T-cell (primary cell): ENCODE measurements around the gene MLXIP. TPM values are rescaled to one million over a fixed set of nuclear protein-coding genes. Genes with fewer than 3 reads are reported as not detected.
"Not testable (repeated sequence)": the region's sequence is repeated elsewhere in the genome, so short reads cannot be mapped to it uniquely, and the experiment has no call there.

Experiments used
- ATAC-seq, 4 experiments: fragments of 200-7000 bp in 3 of 4; fragments of 150-1000 bp in 1 of 4; cut with Tn5 transposase; replicated peaks in 1 of 4; 1 replicate in 3 of 4; 2 replicates in 1 of 4; pipeline ENCODE4 v1.10.0; 2021; ENCODE audit warnings: moderate library complexity in 3 of 4, mild to moderate bottlenecking in 2 of 4, moderate number of reproducible peaks in 1 of 4
- CTCF ChIA-PET, 2 donors: fragments of 300-600 bp; sonication (Branson Sonifier 250); formaldehyde crosslinking; loops; one replicate each; lab custom pipeline; 2022; ENCODE audit warnings: antibody characterized with exemption in 2 of 2; lab: Charles Lee
- POLR2A ChIA-PET, 2 donors: fragments of 300-600 bp; sonication (Branson Sonifier 250); formaldehyde crosslinking; loops; one replicate each; lab custom pipeline; 2022; ENCODE audit warnings: antibody characterized with exemption in 2 of 2; lab: Charles Lee
- DNase-seq, 35 experiments: peaks; one replicate each; pipeline versions ENCODE4 v3.0.0 to v3.0.0-alpha.2; 2013 to 2023
- H3K27ac ChIP-seq: one replicate; pipeline ENCODE4 v1.5.1; 2013; ENCODE audit warnings: low read length
- H3K27me3 ChIP-seq, 2 experiments: replicated peaks in 1 of 2; 1 replicate in 1 of 2; 2 replicates in 1 of 2; pipeline versions ENCODE4 v1.6.1 to v1.7.0; 2013; ENCODE audit warnings: low read length in 1 of 2, mixed read lengths in 1 of 2; ENCODE audit not compliant: control insufficient read depth in 2 of 2, insufficient read depth in 2 of 2; ENCODE audit errors: extremely low read depth in 1 of 2
- H3K36me3 ChIP-seq, 2 donors: 1 replicate in 1 of 2; 2 replicates in 1 of 2; pipeline versions ENCODE4 v1.6.1 to v1.7.0; 2013; ENCODE audit warnings: low read length in 1 of 2; ENCODE audit not compliant: control insufficient read depth in 2 of 2, insufficient read depth in 1 of 2; ENCODE audit errors: extremely low read depth in 1 of 2
- H3K4me1 ChIP-seq, 2 experiments: 1 replicate in 1 of 2; 2 replicates in 1 of 2; pipeline versions ENCODE4 v1.6.1 to v1.7.0; 2013; ENCODE audit warnings: low read length in 2 of 2, mixed read lengths in 1 of 2; ENCODE audit not compliant: insufficient read depth in 2 of 2, control insufficient read depth in 1 of 2; ENCODE audit errors: extremely low read depth in 1 of 2
- H3K4me3 ChIP-seq, 2 donors: 1 replicate in 1 of 2; 2 replicates in 1 of 2; pipeline versions ENCODE4 v1.5.1 to v1.7.0; 2013; ENCODE audit warnings: mild to moderate bottlenecking in 2 of 2, low read length in 1 of 2, moderate library complexity in 1 of 2; ENCODE audit not compliant: control insufficient read depth in 1 of 2; ENCODE audit errors: extremely low read depth in 1 of 2
- H3K9me3 ChIP-seq: 2 replicates; pipeline ENCODE4 v1.7.0; 2013
- H3K27ac Mint-ChIP-seq, 2 donors: one replicate each; pipeline ENCODE4 v1.8.0; 2020 to 2021; ENCODE audit warnings: mild to moderate bottlenecking in 2 of 2, mixed read lengths in 2 of 2
- H3K27me3 Mint-ChIP-seq, 2 donors: one replicate each; pipeline ENCODE4 v1.8.0; 2021 to 2022; ENCODE audit warnings: mixed read lengths in 2 of 2
- H3K36me3 Mint-ChIP-seq: one replicate; pipeline ENCODE4 v1.8.0; 2021; ENCODE audit warnings: mixed read lengths
- H3K4me1 Mint-ChIP-seq, 3 donors: one replicate each; pipeline ENCODE4 v1.8.0; 2020 to 2022; ENCODE audit warnings: mixed read lengths in 3 of 3, mild to moderate bottlenecking in 1 of 3
- H3K4me3 Mint-ChIP-seq, 3 donors: one replicate each; pipeline ENCODE4 v1.8.0; 2020 to 2022; ENCODE audit warnings: mild to moderate bottlenecking in 3 of 3, mixed read lengths in 3 of 3, moderate library complexity in 3 of 3
- H3K9me3 Mint-ChIP-seq, 3 donors: one replicate each; pipeline ENCODE4 v1.8.0; 2020 to 2022; ENCODE audit warnings: mixed read lengths in 3 of 3
- WGBS: methylation state at CpG from one replicate; pipeline ENCODE4 v1.1.5; 2013; ENCODE audit warnings: missing lambda C conversion rate; ENCODE audit not compliant: insufficient coverage; 5-methylcytosine and 5-hydroxymethylcytosine counted together
- total RNA-seq, 35 experiments: library from RNA in 6 of 35; stranded (reverse) in 6 of 35; fragments of 120-200 nt in 1 of 35; gene quantifications; one replicate each; pipeline versions ENCODE4 v1.2.1 to v1.2.4 and lab custom pipeline; 2013 to 2026

Gene MLXIP
- total RNA-seq, 5 donors from 2014 or later (not counting 1 experiment from before 2014, with no cell fraction given): 87.9 to 113 (median 98.3) TPM

GRCh38 chr12:122116707-122117535 lies 38.4 kb downstream of the MLXIP start:
- ChIA-PET CTCF (interaction anchor here in 1 of 2 donors (0.5 kb wide), 2 partner anchors 77 to 844 kb away, joined by 3 to 4 read pairs; no protein-coding TSS in a partner anchor), POLR2A (no interaction called here)
- Mint-ChIP-seq H3K27me3 (no peaks in the 10 kb centered on the region), H3K4me3 (no peak overlapping the region), H3K9me3 (no peaks in the 10 kb centered on the region), H3K27ac (peak overlapping the region in 1 of 2 donors; percentile 16), H3K36me3 (peaks cover 6% of the 10 kb centered on the region), H3K4me1 (peaks cover 20 to 35% (median 28%) of the 10 kb centered on the region in 3 donors)
- no peak for ATAC-seq
- Histone ChIP-seq H3K4me3 (no peak overlapping the region), H3K9me3 (no peaks in the 10 kb centered on the region), H3K4me1 (peaks cover 0 to 11% of the 10 kb centered on the region in 2 experiments), H3K27me3 (no peaks in the 10 kb centered on the region), H3K27ac (no peak overlapping the region), H3K36me3 (peaks cover 8 to 9% of the 10 kb centered on the region in 2 donors)
- WGBS: 96% methylated on average over 9 of the region's 16 CpGs
- no peak for DNase-seq

GRCh38 chr12:122117979-122118378 lies 39.4 kb downstream of the MLXIP start:
- DNase-seq: no peak
- CTCF ChIA-PET: no interaction called here
- Mint-ChIP-seq H3K27ac (no peak overlapping the region), H3K4me3 (no peak overlapping the region), H3K9me3 (no peaks in the 10 kb centered on the region), H3K27me3 (no peaks in the 10 kb centered on the region), H3K4me1 (peaks cover 23 to 33% (median 29%) of the 10 kb centered on the region in 3 donors), H3K36me3 (peaks cover 6% of the 10 kb centered on the region)
- no peak overlapping the region for H3K4me3 ChIP-seq
- H3K4me1 ChIP-seq: peaks cover under 1 to 18% of the 10 kb centered on the region in 2 experiments
- H3K9me3 ChIP-seq: no peaks in the 10 kb centered on the region
- no peak for ATAC-seq
- no peaks in the 10 kb centered on the region for H3K27me3 ChIP-seq
- H3K27ac ChIP-seq: no peak overlapping the region
- peaks cover 8 to 9% of the 10 kb centered on the region in 2 donors for H3K36me3 ChIP-seq
- POLR2A ChIA-PET: interaction anchor here in 1 of 2 donors (0.7 kb wide), 1 partner anchor 1873 kb away, joined by 4 read pairs; no protein-coding TSS in a partner anchor
- WGBS: 91% methylated on average over 7 of the region's 8 CpGs

- H3K9me3 Mint-ChIP-seq, H3K36me3 Mint-ChIP-seq, H3K27me3 Mint-ChIP-seq, H3K9me3 ChIP-seq, H3K4me3 Mint-ChIP-seq, H3K36me3 ChIP-seq, POLR2A ChIA-PET, H3K4me3 ChIP-seq, DNase-seq, H3K27me3 ChIP-seq, H3K27ac ChIP-seq, ATAC-seq: not testable (repeated sequence)
- 91% methylated on average over 9 of the region's 11 CpGs for WGBS
- H3K4me1 ChIP-seq: peaks cover 5 to 44% of the 10 kb centered on the region in 2 experiments
- Mint-ChIP-seq H3K27ac (peak overlapping the region; percentile 3 to 76), H3K4me1 (peaks cover 48 to 55% (median 50%) of the 10 kb centered on the region in 3 donors)
- CTCF ChIA-PET: interaction anchor here (0.7 to 3.3 kb wide), 3 partner anchors 10 to 67 kb away, joined by 3 to 23 read pairs (median 19); no protein-coding TSS in a partner anchor
Measured at GRCh38 chr12:122121341-122121740, 42.8 kb downstream of the MLXIP start.

- Histone ChIP-seq H3K4me3 (no peak overlapping the region), H3K9me3 (no peaks in the 10 kb centered on the region), H3K27me3 (no peaks in the 10 kb centered on the region), H3K4me1 (peaks cover 5 to 45% of the 10 kb centered on the region in 2 experiments), H3K36me3 (peaks cover 5 to 7% of the 10 kb centered on the region in 2 donors), H3K27ac (no peak overlapping the region)
- Mint-ChIP-seq H3K27me3 (no peaks in the 10 kb centered on the region), H3K9me3 (no peaks in the 10 kb centered on the region), H3K4me1 (peaks cover 48 to 57% (median 51%) of the 10 kb centered on the region in 3 donors), H3K27ac (peak overlapping the region; percentile 3 to 76), H3K4me3 (no peak overlapping the region), H3K36me3 (peaks cover 6% of the 10 kb centered on the region)
- no peak for ATAC-seq
- ChIA-PET CTCF (interaction anchor here (0.7 to 3.3 kb wide), 4 partner anchors 10 to 68 kb away, joined by 3 to 23 read pairs (median 12); no protein-coding TSS in a partner anchor), POLR2A (interaction anchor here in 1 of 2 donors (0.6 kb wide), 1 partner anchor 87 kb away, joined by 6 read pairs; no protein-coding TSS in a partner anchor)
- no peak for DNase-seq
- 89% methylated on average over 3 of the region's 6 CpGs for WGBS
Measured at GRCh38 chr12:122121745-122122144, 43.2 kb downstream of the MLXIP start.

- Mint-ChIP-seq H3K27ac (peak overlapping the region; percentile 74 to 83), H3K27me3 (no peaks in the 10 kb centered on the region), H3K4me3 (peak overlapping the region; percentile 25 to 61 (median 51)), H3K9me3 (no peaks in the 10 kb centered on the region), H3K36me3 (peaks cover 5% of the 10 kb centered on the region), H3K4me1 (peaks cover 43 to 45% (median 45%) of the 10 kb centered on the region in 3 donors)
- Histone ChIP-seq H3K27ac (no peak overlapping the region), H3K36me3 (peaks cover 0 to 11% of the 10 kb centered on the region in 2 donors), H3K4me3 (no peak overlapping the region), H3K4me1 (peaks cover 5 to 45% of the 10 kb centered on the region in 2 experiments), H3K27me3 (no peaks in the 10 kb centered on the region), H3K9me3 (no peaks in the 10 kb centered on the region)
- ATAC-seq: peak; percentile 48 to 72 (median 64)
- ChIA-PET CTCF (interaction anchor here (0.6 to 3.3 kb wide), 12 partner anchors 22 to 1235 kb away, joined by 3 to 23 read pairs (median 4); partner anchors contain the start of gene CFAP251 (in 1 of the 2)), POLR2A (no interaction called here)
- 13% methylated on average over 18 of the region's 22 CpGs for WGBS
- peak; percentile 26 to 85 (median 63) for DNase-seq
Measured at GRCh38 chr12:122123051-122123760, 44.6 kb downstream of the MLXIP start.

GRCh38 chr12:122123761-122124145 lies 45.2 kb downstream of the MLXIP start:
- DNase-seq: no peak
- Histone ChIP-seq H3K27me3 (no peaks in the 10 kb centered on the region), H3K4me3 (no peak overlapping the region), H3K4me1 (peaks cover 5 to 45% of the 10 kb centered on the region in 2 experiments), H3K36me3 (peaks cover 0 to 17% of the 10 kb centered on the region in 2 donors), H3K9me3 (no peaks in the 10 kb centered on the region), H3K27ac (no peak overlapping the region)
- H3K4me1 Mint-ChIP-seq: peaks cover 43 to 45% (median 44%) of the 10 kb centered on the region in 3 donors
- ATAC-seq: no peak
- H3K4me3 Mint-ChIP-seq: peak overlapping the region in 1 of 3 donors; percentile 51
- H3K9me3 Mint-ChIP-seq: no peaks in the 10 kb centered on the region
- WGBS: 74% methylated on average over 3 of the region's 9 CpGs
- peaks cover 8% of the 10 kb centered on the region for H3K36me3 Mint-ChIP-seq
- H3K27me3 Mint-ChIP-seq: no peaks in the 10 kb centered on the region
- ChIA-PET POLR2A (no interaction called here), CTCF (interaction anchor here (0.6 to 3.3 kb wide), 6 partner anchors 35 to 351 kb away, joined by 3 to 23 read pairs (median 4); no protein-coding TSS in a partner anchor)
- no peak overlapping the region for H3K27ac Mint-ChIP-seq
